ENCODE data around the gene SEM1. TPM values are rescaled to one million over a fixed set of nuclear protein-coding genes. Genes with fewer than 3 reads are reported as not detected.

The SEM1 gene
- total RNA-seq, 1 donor from 2014 or later: 17.2 TPM

DNA sequence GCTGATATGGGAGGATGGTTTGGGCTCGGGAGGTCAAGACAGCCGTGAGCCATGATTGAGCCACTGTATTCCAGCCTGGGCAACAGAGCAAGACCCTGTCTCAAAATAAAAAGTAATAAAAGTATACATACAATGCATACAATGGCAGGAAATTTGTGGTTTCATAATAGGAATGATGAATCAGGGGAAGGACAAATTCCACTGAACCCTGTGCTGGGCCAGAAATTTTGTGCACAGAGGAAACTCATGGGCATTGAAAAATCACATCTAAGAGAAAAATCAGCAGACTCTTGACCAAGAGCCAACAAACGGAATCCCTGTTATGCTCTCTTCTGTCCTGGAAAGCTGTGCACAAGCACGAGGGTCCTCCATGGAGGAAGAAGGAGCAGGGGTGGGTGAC lies 35.1 kb downstream of the SEM1 start:
- intact Hi-C loops (cut with DNase I): no loop called here

DNA sequence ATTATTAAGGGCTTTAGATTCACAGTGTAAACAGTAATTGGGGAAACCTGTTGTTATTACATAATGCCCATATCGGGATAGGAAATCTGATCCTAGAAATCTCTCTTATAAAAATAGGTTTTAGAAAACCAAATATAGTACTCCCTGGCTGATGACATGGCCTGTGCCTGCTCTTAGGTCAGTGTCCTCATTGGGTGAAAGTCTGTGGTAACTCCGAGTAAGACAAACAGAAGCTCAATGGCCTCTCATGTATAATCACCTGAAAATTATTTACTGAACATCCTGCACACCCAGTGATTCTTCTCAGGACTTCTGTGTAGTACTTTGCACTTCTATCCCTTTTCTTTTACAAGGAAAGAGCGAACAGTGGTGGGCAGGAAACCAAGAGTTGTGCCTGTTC lies 37.8 kb downstream of the SEM1 start:
- Histone ChIP-seq H3K27me3 (no peaks in the 10 kb centered on the region), H3K36me3 (peaks cover 0 to 7% of the 10 kb centered on the region in 2 donors), H3K4me3 (no peak overlapping the region), H3K27ac (no peak overlapping the region), H3K4me1 (peaks cover 12% of the 10 kb centered on the region), H3K9me3 (no peaks in the 10 kb centered on the region)
- TF ChIP-seq POLR2AphosphoS5 (IDR thresholded peaks at IDR 0.05; ENCODE audit: insufficient read depth in 1 of 2, low read depth in 1 of 2): no peak
- intact Hi-C loops (cut with DNase I): no loop called here
- no peak for DNase-seq (ENCODE audit: extremely low spot score in 2 of 2)

More for the DNA sequence above, 35.1 kb downstream of the SEM1 start:
- Histone ChIP-seq H3K9me3 (no peaks in the 10 kb centered on the region), H3K36me3 (peaks cover 0 to 7% of the 10 kb centered on the region in 2 donors), H3K27ac (no peak overlapping the region), H3K4me1 (peaks cover 12% of the 10 kb centered on the region), H3K27me3 (no peaks in the 10 kb centered on the region), H3K4me3 (no peak overlapping the region)
- no peak for DNase-seq (ENCODE audit: extremely low spot score in 2 of 2)
- TF ChIP-seq, protein P1, sequence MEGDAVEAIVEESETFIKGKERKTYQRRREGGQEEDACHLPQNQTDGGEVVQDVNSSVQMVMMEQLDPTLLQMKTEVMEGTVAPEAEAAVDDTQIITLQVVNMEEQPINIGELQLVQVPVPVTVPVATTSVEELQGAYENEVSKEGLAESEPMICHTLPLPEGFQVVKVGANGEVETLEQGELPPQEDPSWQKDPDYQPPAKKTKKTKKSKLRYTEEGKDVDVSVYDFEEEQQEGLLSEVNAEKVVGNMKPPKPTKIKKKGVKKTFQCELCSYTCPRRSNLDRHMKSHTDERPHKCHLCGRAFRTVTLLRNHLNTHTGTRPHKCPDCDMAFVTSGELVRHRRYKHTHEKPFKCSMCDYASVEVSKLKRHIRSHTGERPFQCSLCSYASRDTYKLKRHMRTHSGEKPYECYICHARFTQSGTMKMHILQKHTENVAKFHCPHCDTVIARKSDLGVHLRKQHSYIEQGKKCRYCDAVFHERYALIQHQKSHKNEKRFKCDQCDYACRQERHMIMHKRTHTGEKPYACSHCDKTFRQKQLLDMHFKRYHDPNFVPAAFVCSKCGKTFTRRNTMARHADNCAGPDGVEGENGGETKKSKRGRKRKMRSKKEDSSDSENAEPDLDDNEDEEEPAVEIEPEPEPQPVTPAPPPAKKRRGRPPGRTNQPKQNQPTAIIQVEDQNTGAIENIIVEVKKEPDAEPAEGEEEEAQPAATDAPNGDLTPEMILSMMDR (IDR thresholded peaks at IDR 0.05): no peak

DNA sequence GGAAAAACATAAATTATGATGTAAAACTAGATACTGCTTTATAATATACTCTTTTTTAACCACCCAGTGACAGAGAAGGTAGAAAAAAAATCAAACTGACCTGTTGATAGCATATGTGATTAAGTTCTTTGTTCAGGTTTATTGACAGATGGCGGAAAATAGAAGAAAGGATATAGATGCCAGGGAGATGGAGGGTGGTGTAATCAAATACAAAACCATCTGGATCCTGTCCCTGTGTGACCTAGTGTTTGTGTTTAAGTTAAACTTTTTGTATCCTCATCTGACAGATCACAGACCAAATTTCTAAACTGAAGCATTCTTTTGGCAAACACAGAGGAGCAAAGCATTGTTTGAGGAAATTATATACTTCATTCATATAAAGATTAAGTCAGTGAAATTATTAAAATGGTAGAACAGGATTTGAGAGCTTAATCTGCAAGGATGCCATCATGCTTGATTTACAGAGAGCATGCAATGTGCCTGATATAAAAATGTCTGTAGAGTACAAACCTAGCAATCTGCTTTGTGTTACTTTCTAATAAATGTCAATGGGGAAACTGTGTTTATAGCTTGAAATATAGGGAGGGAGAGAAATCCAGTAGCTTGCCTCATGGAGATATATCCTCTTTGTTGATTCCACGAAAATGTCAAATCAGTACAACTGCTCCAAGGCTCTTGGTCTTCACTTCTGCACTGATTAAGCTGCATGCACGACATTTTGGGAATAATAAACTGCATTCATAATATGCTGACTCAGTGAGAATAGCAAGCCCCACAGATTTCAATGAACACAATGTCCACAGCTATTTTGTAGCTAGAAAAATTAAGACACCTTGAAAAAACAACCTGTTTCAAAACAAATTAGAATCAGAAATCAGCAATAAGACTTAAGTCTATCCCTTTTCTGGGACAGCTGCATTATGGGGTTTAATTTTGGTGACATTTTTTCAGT lies 39.0 kb downstream of the SEM1 start:
- Histone ChIP-seq H3K9me3 (no peaks in the 10 kb centered on the region), H3K27ac (no peak overlapping the region), H3K4me3 (no peak overlapping the region), H3K4me1 (peaks cover 12% of the 10 kb centered on the region), H3K36me3 (peaks cover 0 to 7% of the 10 kb centered on the region in 2 donors), H3K27me3 (no peaks in the 10 kb centered on the region)
- DNase-seq (ENCODE audit: extremely low spot score in 2 of 2): no peak
- TF ChIP-seq POLR2AphosphoS5 (IDR thresholded peaks at IDR 0.05; ENCODE audit: insufficient read depth in 1 of 2, low read depth in 1 of 2) (no peak), POLR2A (IDR thresholded peaks at IDR 0.05) (no peak)
- TF ChIP-seq, protein P1 (IDR thresholded peaks at IDR 0.05): no peak
- intact Hi-C loops (cut with DNase I): no loop called here

DNA sequence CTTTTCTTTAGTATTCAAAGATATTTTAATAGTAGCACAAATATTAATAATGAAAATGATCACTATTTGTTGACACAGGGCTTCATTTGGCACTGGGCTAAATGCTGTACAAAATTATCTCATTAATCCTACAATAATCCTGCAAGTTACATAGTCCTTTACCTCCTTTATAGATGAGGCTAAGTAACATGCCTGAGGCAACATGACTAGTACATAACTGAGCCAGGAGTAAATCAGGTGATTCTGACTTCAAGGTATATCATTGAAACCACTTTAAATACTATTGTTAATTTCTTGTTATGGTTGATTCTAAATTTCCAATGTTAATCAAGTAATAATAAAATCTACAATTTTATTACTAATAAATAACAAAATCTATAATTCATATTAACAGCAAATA lies 39.8 kb downstream of the SEM1 start:
- no peaks in the 10 kb centered on the region for H3K27me3 ChIP-seq
- H3K9me3 ChIP-seq: no peaks in the 10 kb centered on the region
- peaks cover 12% of the 10 kb centered on the region for H3K4me1 ChIP-seq
- no peak overlapping the region for H3K4me3 ChIP-seq
- DNase-seq (ENCODE audit: extremely low spot score in 2 of 2): no peak
- no peak overlapping the region for H3K27ac ChIP-seq
- intact Hi-C loops (cut with DNase I): no loop called here
- TF ChIP-seq, protein P1 (IDR thresholded peaks at IDR 0.05): no peak
- TF ChIP-seq POLR2A (IDR thresholded peaks at IDR 0.05) (no peak), POLR2AphosphoS5 (IDR thresholded peaks at IDR 0.05; ENCODE audit: insufficient read depth in 1 of 2, low read depth in 1 of 2) (no peak)
- peaks cover 0 to 7% of the 10 kb centered on the region in 2 donors for H3K36me3 ChIP-seq

DNA sequence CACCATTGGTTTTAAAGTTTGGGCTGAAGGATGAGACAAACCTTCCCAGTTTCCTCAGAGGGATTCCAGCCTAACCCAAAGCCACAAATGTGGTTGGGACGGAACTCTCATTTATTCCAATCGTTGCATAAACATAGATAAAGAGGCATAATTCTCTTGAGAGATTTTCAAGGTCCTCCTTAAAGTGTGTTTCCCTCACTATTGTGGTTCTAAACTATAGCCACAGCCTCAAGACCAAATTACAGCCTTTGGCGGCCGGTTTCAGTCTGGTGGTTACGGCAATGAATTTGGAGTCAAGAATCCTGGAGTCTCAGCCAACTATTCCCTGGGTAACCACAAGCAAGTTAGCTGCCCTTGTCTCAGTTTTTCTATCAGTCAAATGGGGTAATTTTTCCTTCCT lies 42.6 kb downstream of the SEM1 start:
- intact Hi-C loops (cut with DNase I): no loop called here
- TF ChIP-seq POLR2A (IDR thresholded peaks at IDR 0.05) (no peak), POLR2AphosphoS5 (IDR thresholded peaks at IDR 0.05; ENCODE audit: insufficient read depth in 1 of 2, low read depth in 1 of 2) (no peak)
- TF ChIP-seq, protein P1 (IDR thresholded peaks at IDR 0.05): no peak
- Histone ChIP-seq H3K9me3 (no peaks in the 10 kb centered on the region), H3K4me1 (peaks cover 12% of the 10 kb centered on the region), H3K4me3 (no peak overlapping the region), H3K27me3 (no peaks in the 10 kb centered on the region), H3K27ac (no peak overlapping the region), H3K36me3 (no peaks in the 10 kb centered on the region)
- no peak for DNase-seq (ENCODE audit: extremely low spot score in 2 of 2)
